Smooth muscle cell (in vitro differentiated cells): ENCODE results near the gene LPAR5. TPM values are rescaled to one million over a fixed set of nuclear protein-coding genes. Genes with fewer than 3 reads are reported as not detected.

Experiments
- DNase-seq: peaks from one replicate; lab custom pipeline; 2025; ENCODE audit not compliant: unreplicated experiment; lab: John Stamatoyannopoulos, UW
- H2AFZ ChIP-seq: fragments of 200-600 bp; sonication (generic); 2 replicates; pipeline ENCODE4 v1.6.0; 2016; ENCODE audit warnings: antibody characterized with exemption, low read depth, mild to moderate bottlenecking
- H3F3A ChIP-seq: fragments of 200-600 bp; sonication (generic); 2 replicates; pipeline ENCODE4 v1.6.0; 2017; ENCODE audit warnings: antibody characterized with exemption, low read depth
- H3K27ac ChIP-seq: fragments of 200-600 bp; sonication (generic); 2 replicates; pipeline ENCODE4 v1.5.1; 2016; ENCODE audit warnings: low read depth, mild to moderate bottlenecking
- H3K27me3 ChIP-seq: fragments of 200-600 bp; sonication (generic); 2 replicates; pipeline ENCODE4 v1.6.1; 2016; ENCODE audit warnings: low read depth, mild to moderate bottlenecking
- H3K36me3 ChIP-seq: fragments of 200-600 bp; sonication (generic); 2 replicates; pipeline ENCODE4 v1.5.1; 2016; ENCODE audit warnings: low read depth
- H3K4me1 ChIP-seq: fragments of 200-600 bp; sonication (generic); 2 replicates; pipeline ENCODE4 v1.5.1; 2016; ENCODE audit warnings: low read depth
- H3K4me2 ChIP-seq: fragments of 200-600 bp; sonication (generic); 2 replicates; pipeline ENCODE4 v1.6.0; 2016; ENCODE audit warnings: mild to moderate bottlenecking
- H3K4me3 ChIP-seq: fragments of 200-600 bp; sonication (generic); 2 replicates; pipeline ENCODE4 v1.5.1; 2016; ENCODE audit warnings: mild to moderate bottlenecking
- H3K79me2 ChIP-seq: fragments of 200-600 bp; sonication (generic); 2 replicates; pipeline ENCODE4 v1.6.0; 2016; ENCODE audit warnings: low read depth, mild to moderate bottlenecking
- H3K9ac ChIP-seq: fragments of 200-600 bp; sonication (generic); 2 replicates; pipeline ENCODE4 v1.6.0; 2016; ENCODE audit warnings: low read depth
- H3K9me3 ChIP-seq: fragments of 200-600 bp; sonication (generic); replicated peaks from 2 replicates; pipeline ENCODE4 v1.5.1; 2016; ENCODE audit warnings: low read depth
- H4K20me1 ChIP-seq: fragments of 200-600 bp; sonication (generic); 2 replicates; pipeline ENCODE4 v1.6.0; 2016; ENCODE audit warnings: low read depth
- CTCF ChIP-seq: fragments of 200-600 bp; sonication (generic); IDR thresholded peaks from 2 replicates; pipeline ENCODE4 v1.5.1; 2017; ENCODE audit warnings: borderline replicate concordance, mild to moderate bottlenecking, antibody characterized with exemption; ENCODE audit not compliant: insufficient read depth, poor library complexity, severe bottlenecking
- WGBS: methylation state at CpG from one replicate; pipeline ENCODE4 v1.1.7; 2016; ENCODE audit warnings: low lambda C conversion rate; 5-methylcytosine and 5-hydroxymethylcytosine counted together
- polyA plus RNA-seq: library from polyadenylated mRNA; unstranded; fragments of >200 nt; fragmentation: Nextera tagmentation; extraction: Ambion mirVana; gene quantifications from 2 replicates; pipeline ENCODE4 v1.2.1, GENCODE V29; 2016
- total RNA-seq: library from RNA; depleted of rRNA; stranded (reverse); fragments of >200 nt; gene quantifications from 2 replicates; pipeline ENCODE4 v1.2.3, GENCODE V29; 2014

LPAR5 gene
- total and polyA plus RNA-seq, 2 experiments from 2014 or later, result 1.8 to 2.0 TPM

- Histone ChIP-seq H2AFZ (no peak overlapping the region), H3K4me1 (peaks cover 29% of the 10 kb centered on the region), H3K9me3 (no peaks in the 10 kb centered on the region), H3K27me3 (no peaks in the 10 kb centered on the region), H3K79me2 (no peaks in the 10 kb centered on the region), H3K4me2 (no peak overlapping the region), H3K36me3 (no peaks in the 10 kb centered on the region), H3K4me3 (no peak overlapping the region), H3K27ac (peak overlapping the region; percentile 28), H3F3A (peaks cover 30% of the 10 kb centered on the region), H4K20me1 (no peaks in the 10 kb centered on the region), H3K9ac (no peak overlapping the region)
- no peak for TF ChIP-seq CTCF
- 74% methylated on average over 7 of the region's 7 CpGs for WGBS
- DNase-seq, result no peak
These were observed 21.1 kb downstream of the LPAR5 start for GRCh38 chr12:6614513-6615172.

DNA sequence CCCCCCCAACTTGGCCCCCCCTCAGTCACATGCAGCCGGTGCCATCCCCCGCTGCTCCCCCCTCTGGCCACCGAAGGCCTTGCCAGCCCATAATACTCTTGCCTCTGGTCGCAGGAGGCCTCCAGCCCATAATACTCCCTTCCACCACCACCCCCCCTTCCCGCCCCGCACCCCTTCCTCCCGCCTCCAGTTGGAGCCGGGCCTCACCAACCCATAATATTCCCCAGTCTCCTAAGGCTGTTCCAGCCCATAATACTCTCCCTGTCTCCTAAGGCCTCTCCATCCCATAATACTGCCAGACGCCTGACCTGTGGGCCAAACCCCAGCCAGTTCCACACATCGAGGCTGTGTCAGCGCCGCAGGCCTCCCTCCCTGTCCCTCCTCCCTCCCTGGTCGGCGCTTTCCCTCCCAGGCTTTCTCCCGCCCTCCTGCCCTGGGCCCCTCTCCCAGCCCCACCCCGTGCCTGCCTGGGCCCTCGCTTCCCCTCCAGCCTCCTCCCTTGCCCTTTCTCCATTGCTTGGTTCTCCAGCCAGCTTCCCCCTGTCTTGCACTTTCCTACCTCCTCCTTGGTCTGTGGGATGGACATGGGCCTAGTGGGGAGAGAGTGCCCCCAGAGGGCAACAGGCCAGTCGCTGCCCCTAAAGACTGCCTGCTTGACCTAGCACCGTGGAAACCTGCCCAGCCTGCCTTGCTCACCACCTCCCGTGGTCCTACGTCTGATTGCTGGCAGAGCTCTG lies 21.8 kb downstream of the LPAR5 start:
- Histone ChIP-seq H3K4me3 (no peak overlapping the region), H3K4me2 (no peak overlapping the region), H3K36me3 (no peaks in the 10 kb centered on the region), H3F3A (peaks cover 32% of the 10 kb centered on the region), H3K9me3 (no peaks in the 10 kb centered on the region), H4K20me1 (no peaks in the 10 kb centered on the region), H2AFZ (no peak overlapping the region), H3K9ac (no peak overlapping the region), H3K27me3 (no peaks in the 10 kb centered on the region), H3K79me2 (no peaks in the 10 kb centered on the region), H3K27ac (peak overlapping the region; percentile 28), H3K4me1 (peaks cover 29% of the 10 kb centered on the region)
- no peak for TF ChIP-seq CTCF
- DNase-seq, result peak; percentile 96
- WGBS, result 6% methylated on average over 15 of the region's 21 CpGs

- H3K36me3 ChIP-seq, result no peaks in the 10 kb centered on the region
- H3K27me3 ChIP-seq, result no peaks in the 10 kb centered on the region
- H4K20me1 ChIP-seq, result no peaks in the 10 kb centered on the region
- peak overlapping the region; percentile 71 for H3K27ac ChIP-seq
- peak overlapping the region; percentile 84 for H3K4me2 ChIP-seq
- H3K9ac ChIP-seq, result peak overlapping the region; percentile 50
- H2AFZ ChIP-seq, result no peak overlapping the region
- peaks cover 29% of the 10 kb centered on the region for H3K4me1 ChIP-seq
- WGBS, result 7% methylated on average over 15 of the region's 17 CpGs
- no peaks in the 10 kb centered on the region for H3K79me2 ChIP-seq
- H3K4me3 ChIP-seq, result peak overlapping the region; percentile 39
- H3K9me3 ChIP-seq, result no peaks in the 10 kb centered on the region
- H3F3A ChIP-seq, result peaks cover 40% of the 10 kb centered on the region
- no peak for DNase-seq
- no peak for TF ChIP-seq CTCF
These were observed 22.6 kb downstream of the LPAR5 start for GRCh38 chr12:6613015-6613775.
